OCI-M1 (cell line): Measurements from ENCODE around the gene GRAMD4.

ENCODE experiments used
- DNase-seq: peaks from one replicate; lab custom pipeline; 2025; lab: John Stamatoyannopoulos, UW

Gene GRAMD4

GRCh38 chr22:46673205-46673604, 53.0 kb downstream of the GRAMD4 start:
- no peak for DNase-seq

GRCh38 chr22:46673662-46674236, 53.6 kb downstream of the GRAMD4 start:
- no peak for DNase-seq

- no peak for DNase-seq
Observed at GRCh38 chr22:46674367-46674781, 54.2 kb downstream of the GRAMD4 start.

GRCh38 chr22:46674906-46675305, 54.7 kb downstream of the GRAMD4 start:
- no peak for DNase-seq

- DNase-seq, result no peak
Observed at GRCh38 chr22:46675479-46675878, 55.3 kb downstream of the GRAMD4 start.

- no peak for DNase-seq
Observed at GRCh38 chr22:46675938-46676337, 55.8 kb downstream of the GRAMD4 start.

GRCh38 chr22:46676479-46676878, 56.3 kb downstream of the GRAMD4 start:
- DNase-seq, result no peak

GRCh38 chr22:46676881-46677280, 56.7 kb downstream of the GRAMD4 start:
- no peak for DNase-seq

- no peak for DNase-seq
Observed at GRCh38 chr22:46677323-46678002, 57.3 kb downstream of the GRAMD4 start.

GRCh38 chr22:46678003-46678657, 57.9 kb downstream of the GRAMD4 start:
- DNase-seq, result no peak

GRCh38 chr22:46678785-46679700, 58.9 kb downstream of the GRAMD4 start:
- DNase-seq, result no peak

GRCh38 chr22:46679706-46680269, 59.6 kb downstream of the GRAMD4 start:
- DNase-seq, result no peak

- DNase-seq, result peak; percentile 49
Observed at GRCh38 chr22:46681010-46681409, 60.8 kb downstream of the GRAMD4 start.

- no peak for DNase-seq
Observed at GRCh38 chr22:46682011-46682731, 62.0 kb downstream of the GRAMD4 start.

GRCh38 chr22:46684706-46685105, 64.5 kb downstream of the GRAMD4 start:
- no peak for DNase-seq

- DNase-seq, result no peak
Observed at GRCh38 chr22:46686221-46687047, 66.2 kb downstream of the GRAMD4 start.

- no peak for DNase-seq
Observed at GRCh38 chr22:46687048-46687444, 66.9 kb downstream of the GRAMD4 start.

- no peak for DNase-seq
Observed at GRCh38 chr22:46687460-46687859, 67.3 kb downstream of the GRAMD4 start.

GRCh38 chr22:46688949-46689348, 68.8 kb downstream of the GRAMD4 start:
- no peak for DNase-seq

- DNase-seq, result no peak
Observed at GRCh38 chr22:46690146-46690545, 70.0 kb downstream of the GRAMD4 start.
